Adrenal gland (tissue), 12 donors: ENCODE measurements around the gene SEMA6A. TPM values are rescaled to one million over a fixed set of nuclear protein-coding genes. Genes with fewer than 3 reads are reported as not detected.

ENCODE experiments used
- DNase-seq, 7 donors: peaks; one replicate each; pipeline ENCODE4 v3.0.0-alpha.2; 2019 to 2020
- H3K27ac ChIP-seq, 5 donors: fragments of 200-600 bp; sonication (generic) in 4 of 5; 1 replicate in 3 of 5; 2 replicates in 2 of 5; pipeline versions ENCODE4 v1.5.1 to v1.8.0; 2016 to 2020; ENCODE audit warnings: mild to moderate bottlenecking in 1 of 5
- H3K27me3 ChIP-seq: fragments of 200-600 bp; 2 replicates; pipeline ENCODE4 v1.8.0; 2021
- H3K36me3 ChIP-seq, 2 donors: fragments of 200-600 bp; replicated peaks in 1 of 2; 1 replicate in 1 of 2; 2 replicates in 1 of 2; pipeline versions ENCODE4 v1.5.1 to v1.8.0; 2018 to 2022
- H3K4me1 ChIP-seq, 2 donors: fragments of 200-600 bp; replicated peaks in 1 of 2; 1 replicate in 1 of 2; 2 replicates in 1 of 2; pipeline versions ENCODE4 v1.5.1 to v1.8.0; 2018 to 2021
- H3K4me3 ChIP-seq, 4 donors: fragments of 200-600 bp; sonication (generic) in 3 of 4; one replicate each; pipeline ENCODE4 v1.5.1; 2016 to 2018
- H3K9me3 ChIP-seq, 3 donors: fragments of 200-600 bp; sonication (generic) in 1 of 3; replicated peaks in 1 of 3; 1 replicate in 2 of 3; 2 replicates in 1 of 3; pipeline versions ENCODE4 v1.5.1 to v1.8.0; 2016 to 2021
- POLR2A ChIP-seq, 2 donors: fragments of 450-650 bp; IDR thresholded peaks; one replicate each; pipeline ENCODE4 v1.6.1; 2017; ENCODE audit warnings: antibody characterized with exemption in 2 of 2, mild to moderate bottlenecking in 2 of 2, moderate library complexity in 1 of 2
- WGBS, 4 donors: extraction: QIAGEN DNeasy Blood & Tissue Kit in 2 of 4; methylation state at CpG; one replicate each; pipeline versions ENCODE4 v1.1.5 to v1.1.7; 2013 to 2017; 5-methylcytosine and 5-hydroxymethylcytosine counted together
- intact Hi-C, 2 donors: fragments of 100-400 bp; cut with DNase I; formaldehyde crosslinking; loops; one replicate each; pipeline versions ENCODE4 v1.14.1 to v1.15.0; 2022 to 2023
- polyA plus RNA-seq, 3 donors: library from polyadenylated mRNA; stranded (reverse); fragments of 200-250 nt in 2 of 3; fragments of 350-450 nt in 1 of 3; fragmentation: Illumina TruSeq in 1 of 3; extraction: RNeasy Lipid Tissue Mini Kit (QIAGEN cat#74804) in 1 of 3; gene quantifications; one replicate each; pipeline ENCODE4 v1.2.3, GENCODE V29; 2013 to 2014
- total RNA-seq, 9 donors: library from RNA; depleted of rRNA in 4 of 9; stranded (reverse); fragments of >200 nt in 4 of 9; fragments of 120-200 nt in 1 of 9; fragmentation: NEBNext Ultra II Directional in 1 of 9; extraction: Animal tissue kit (Norgen Biotek cat#: 25700) in 1 of 9; gene quantifications; one replicate each; pipeline versions ENCODE4 v1.1.0 to v1.2.4, GENCODE V29; 2013 to 2023
- TF ChIP-seq, protein P1 (sequence below), 6 experiments: fragments of 450-650 bp in 4 of 6; fragments of 200-600 bp in 2 of 6; sonication (generic) in 1 of 6; IDR thresholded peaks; 1 replicate in 5 of 6; 2 replicates in 1 of 6; pipeline versions ENCODE4 v1.5.1 to v1.8.0; 2016 to 2021; ENCODE audit warnings: antibody characterized with exemption in 6 of 6, mild to moderate bottlenecking in 2 of 6, moderate library complexity in 1 of 6
- donor health status: healthy with polysubstance abuse.
- donor health status: Bipolar disorder and iron deficiency.
- donor health status: DM: yes; HTN: yes; CAD: no.
- donor health status: DM: no; HTN: no; CAD: no.
- donor health status: DM: no; HTN: no; CAD: no.
- donor health status: DM: yes; HTN: yes; CAD: no.

SEMA6A gene
- total and polyA plus RNA-seq, 12 donors: 55.1 to 182 (median 124) TPM

DNA sequence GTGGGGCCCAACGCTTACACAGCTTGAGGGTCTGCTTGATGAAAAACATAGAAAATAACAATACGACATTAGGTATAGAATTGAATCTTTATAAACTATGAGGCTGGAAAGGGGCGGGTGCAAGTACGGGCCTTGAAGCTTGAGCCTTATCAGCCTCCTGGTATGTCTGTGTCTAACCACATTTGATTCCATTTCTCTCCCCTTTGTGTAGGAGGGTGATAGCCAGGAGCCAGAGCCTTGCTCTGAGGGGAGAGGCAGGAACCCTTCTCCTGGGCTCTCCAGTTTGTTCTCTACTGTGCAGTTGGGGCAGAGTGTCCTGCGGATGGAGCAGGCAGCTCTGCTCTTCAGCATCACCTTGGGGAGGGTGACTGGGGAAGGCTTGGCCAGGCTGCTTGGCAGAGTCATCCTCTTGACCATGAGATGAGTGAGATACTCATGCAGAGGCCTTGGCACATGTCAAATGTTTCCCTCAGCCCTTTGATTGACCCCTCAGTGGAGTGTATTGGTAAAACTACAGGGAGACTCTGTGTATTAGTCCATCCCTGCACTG, 153.5 kb downstream of the SEMA6A start:
- H3K4me1 ChIP-seq: peaks cover 0 to 3% of the 10 kb centered on the region in 2 donors
- H3K27me3 ChIP-seq: no peaks in the 10 kb centered on the region
- TF ChIP-seq, protein P1, sequence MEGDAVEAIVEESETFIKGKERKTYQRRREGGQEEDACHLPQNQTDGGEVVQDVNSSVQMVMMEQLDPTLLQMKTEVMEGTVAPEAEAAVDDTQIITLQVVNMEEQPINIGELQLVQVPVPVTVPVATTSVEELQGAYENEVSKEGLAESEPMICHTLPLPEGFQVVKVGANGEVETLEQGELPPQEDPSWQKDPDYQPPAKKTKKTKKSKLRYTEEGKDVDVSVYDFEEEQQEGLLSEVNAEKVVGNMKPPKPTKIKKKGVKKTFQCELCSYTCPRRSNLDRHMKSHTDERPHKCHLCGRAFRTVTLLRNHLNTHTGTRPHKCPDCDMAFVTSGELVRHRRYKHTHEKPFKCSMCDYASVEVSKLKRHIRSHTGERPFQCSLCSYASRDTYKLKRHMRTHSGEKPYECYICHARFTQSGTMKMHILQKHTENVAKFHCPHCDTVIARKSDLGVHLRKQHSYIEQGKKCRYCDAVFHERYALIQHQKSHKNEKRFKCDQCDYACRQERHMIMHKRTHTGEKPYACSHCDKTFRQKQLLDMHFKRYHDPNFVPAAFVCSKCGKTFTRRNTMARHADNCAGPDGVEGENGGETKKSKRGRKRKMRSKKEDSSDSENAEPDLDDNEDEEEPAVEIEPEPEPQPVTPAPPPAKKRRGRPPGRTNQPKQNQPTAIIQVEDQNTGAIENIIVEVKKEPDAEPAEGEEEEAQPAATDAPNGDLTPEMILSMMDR (IDR thresholded peaks at IDR 0.05): no peak
- no peak for TF ChIP-seq POLR2A (IDR thresholded peaks at IDR 0.05)
- DNase-seq: no peak
- H3K36me3 ChIP-seq: no peaks in the 10 kb centered on the region
- WGBS, 4 donors: 90 to 96% (median 92%) methylated on average over 4 to 5 of the region's 5 CpGs
- no peak overlapping the region for H3K27ac ChIP-seq
- H3K9me3 ChIP-seq: no peaks in the 10 kb centered on the region
- no peak overlapping the region for H3K4me3 ChIP-seq
- intact Hi-C loops: no loop called here

DNA sequence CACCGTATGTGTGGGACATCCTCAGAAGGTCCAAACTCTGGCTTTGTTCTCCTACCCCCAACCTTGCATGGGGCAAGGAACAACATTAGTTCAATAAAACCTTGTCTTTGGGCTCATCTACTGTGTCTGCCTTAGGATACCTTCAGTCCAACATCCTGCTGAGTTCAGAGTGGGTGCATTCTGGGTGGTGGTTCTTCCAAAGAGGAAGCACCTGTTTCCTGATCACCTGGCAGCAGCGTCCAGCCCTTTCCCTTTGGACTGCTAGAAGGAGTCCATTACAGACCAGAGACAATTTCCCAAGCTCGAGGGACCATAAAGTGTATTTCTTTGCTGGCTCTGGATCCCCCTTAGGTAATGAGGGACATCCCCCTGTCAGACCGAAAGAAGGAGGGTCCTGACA, 154.1 kb downstream of the SEMA6A start:
- intact Hi-C loops: no loop called here
- H3K4me1 ChIP-seq: peaks cover 0 to 3% of the 10 kb centered on the region in 2 donors
- H3K9me3 ChIP-seq: no peaks in the 10 kb centered on the region
- no peak for TF ChIP-seq POLR2A (IDR thresholded peaks at IDR 0.05)
- TF ChIP-seq, protein P1 (IDR thresholded peaks at IDR 0.05): no peak
- no peaks in the 10 kb centered on the region for H3K27me3 ChIP-seq
- DNase-seq: no peak
- no peak overlapping the region for H3K4me3 ChIP-seq
- H3K27ac ChIP-seq: no peak overlapping the region
- 77 to 82% (median 79%) methylated on average over 4 of the region's 4 CpGs for WGBS, 4 donors
- H3K36me3 ChIP-seq: no peaks in the 10 kb centered on the region

DNA sequence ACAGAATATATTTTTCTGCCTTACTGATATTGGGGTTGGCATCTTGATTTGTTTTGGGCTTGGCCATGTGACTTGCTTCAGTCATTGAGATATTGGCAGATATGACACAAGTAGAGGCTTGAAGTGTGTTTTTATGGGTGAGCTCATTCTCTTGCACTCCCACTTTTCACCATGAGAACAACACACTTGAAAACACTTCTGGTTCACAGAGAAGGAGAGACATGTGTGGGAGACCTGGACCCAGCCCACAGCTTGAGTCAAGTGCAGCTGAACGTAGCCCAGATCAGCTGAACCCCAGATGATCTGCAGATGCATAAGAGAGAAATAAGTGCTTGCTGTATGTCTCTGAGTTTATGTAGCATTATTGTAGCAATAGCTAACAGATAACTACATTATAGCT, 155.4 kb downstream of the SEMA6A start:
- DNase-seq: no peak
- TF ChIP-seq, protein P1 (IDR thresholded peaks at IDR 0.05): no peak
- TF ChIP-seq POLR2A (IDR thresholded peaks at IDR 0.05): no peak
- 92 to 100% (median 99%) methylated on average over 1 of the region's 1 CpG for WGBS, 4 donors
- no peak overlapping the region for H3K4me3 ChIP-seq
- peaks cover 0 to 3% of the 10 kb centered on the region in 2 donors for H3K4me1 ChIP-seq
- no peaks in the 10 kb centered on the region for H3K27me3 ChIP-seq
- no peaks in the 10 kb centered on the region for H3K9me3 ChIP-seq
- H3K27ac ChIP-seq: no peak overlapping the region
- H3K36me3 ChIP-seq: no peaks in the 10 kb centered on the region
- intact Hi-C loops: no loop called here

DNA sequence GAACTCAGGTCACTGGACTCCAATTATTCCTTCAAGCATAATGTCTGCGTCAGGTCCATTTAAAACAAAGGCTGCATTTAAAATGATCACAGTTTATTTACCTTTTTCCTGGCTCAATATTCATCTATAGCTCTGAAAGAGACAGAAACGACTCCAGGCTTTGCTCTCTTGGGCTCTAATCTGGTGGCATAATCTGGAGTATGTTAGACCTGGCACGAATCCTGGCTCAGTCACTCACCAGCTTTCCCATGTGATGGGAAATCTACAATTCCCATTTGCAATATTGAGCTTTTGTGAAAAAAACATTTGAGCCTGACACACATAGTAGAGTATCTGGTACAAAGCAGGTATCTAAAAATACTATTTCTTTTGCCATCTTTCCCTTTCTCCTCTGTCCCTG, 155.8 kb downstream of the SEMA6A start:
- H3K4me3 ChIP-seq: no peak overlapping the region
- H3K9me3 ChIP-seq: no peaks in the 10 kb centered on the region
- 93 to 94% (median 93%) methylated on average over 3 of the region's 3 CpGs for WGBS, 4 donors
- intact Hi-C loops: no loop called here
- DNase-seq: no peak
- no peak overlapping the region for H3K27ac ChIP-seq
- TF ChIP-seq, protein P1 (IDR thresholded peaks at IDR 0.05): no peak
- TF ChIP-seq POLR2A (IDR thresholded peaks at IDR 0.05): no peak
- H3K4me1 ChIP-seq: peaks cover 0 to 3% of the 10 kb centered on the region in 2 donors
- no peaks in the 10 kb centered on the region for H3K27me3 ChIP-seq
- H3K36me3 ChIP-seq: no peaks in the 10 kb centered on the region
